HG03439 (cell line): ENCODE results near the gene CDC42EP5.

ENCODE experiments used
- ATAC-seq: cut with Tn5 transposase; IDR thresholded peaks from one replicate; pipeline ENCODE4 v1.9.1; 2021; ENCODE audit warnings: mild to moderate bottlenecking, moderate library complexity; ENCODE audit not compliant: unreplicated experiment

Gene CDC42EP5

GRCh38 chr19:54463531-54464043 lies 9.5 kb downstream of the CDC42EP5 start, which contains the start of gene LENG9:
Gene LENG9 (minus strand): TSS chr19:54463778. CDS start chr19:54463526, 252 bp downstream.
- ATAC-seq, result peak; percentile 55

- peak; percentile 22 for ATAC-seq
Measured at GRCh38 chr19:54462655-54463530, 10.2 kb downstream of the CDC42EP5 start.

DNA sequence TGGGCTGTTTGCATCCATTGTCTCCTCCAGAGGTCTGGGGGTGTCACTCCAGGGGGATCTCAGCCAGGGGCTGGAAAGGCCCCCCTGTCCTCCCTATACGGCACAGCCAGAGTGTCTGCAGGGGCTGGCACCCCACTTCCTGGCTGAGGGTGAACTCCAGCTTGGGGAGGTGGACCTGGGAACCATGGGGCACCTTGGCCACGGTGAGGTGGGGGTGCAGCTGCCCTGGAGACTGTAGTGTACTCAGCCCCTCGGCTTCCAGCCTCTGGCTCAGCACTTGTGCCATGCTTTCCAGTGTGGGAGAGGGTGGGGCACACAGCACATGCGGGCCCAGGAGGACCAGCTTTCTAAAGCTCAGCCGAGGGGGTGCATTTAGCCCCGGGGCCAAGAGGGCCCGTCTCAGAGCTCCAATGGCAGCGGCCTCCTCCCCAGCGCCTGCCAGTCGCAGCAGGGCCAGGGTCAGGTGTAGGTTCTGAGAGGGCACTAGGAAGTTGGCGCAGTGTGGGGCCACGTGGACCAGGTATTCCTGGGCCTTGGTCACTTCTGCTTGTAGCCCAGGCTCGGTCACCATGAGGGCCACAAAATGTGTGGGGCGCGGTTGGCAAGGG lies 10.9 kb downstream of the CDC42EP5 start:
- no peak for ATAC-seq

DNA sequence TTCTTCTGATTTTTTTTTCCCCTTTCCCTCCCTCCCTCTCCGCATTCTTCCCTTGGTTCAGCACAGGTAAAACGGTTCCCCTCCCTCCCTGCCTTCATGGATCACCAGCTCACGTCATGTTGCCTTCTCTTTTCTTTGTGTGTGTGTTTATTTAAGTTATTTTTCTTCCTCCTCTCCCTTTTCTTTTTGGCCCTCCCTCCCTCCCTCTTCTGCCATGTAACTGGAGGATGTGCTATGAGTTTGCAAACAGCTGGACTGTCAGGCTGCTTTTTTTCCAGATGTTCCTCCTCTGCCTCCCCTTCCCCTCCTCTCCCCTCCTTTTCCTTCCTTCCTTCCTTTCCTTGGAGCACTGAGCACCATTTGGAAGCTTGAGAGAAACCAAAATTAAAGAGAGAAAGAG lies 11.5 kb downstream of the CDC42EP5 start:
- no peak for ATAC-seq

- no peak for ATAC-seq
Measured at GRCh38 chr19:54461210-54461609, 11.9 kb downstream of the CDC42EP5 start.

GRCh38 chr19:54460230-54461005 lies 12.7 kb downstream of the CDC42EP5 start:
- no peak for ATAC-seq

DNA sequence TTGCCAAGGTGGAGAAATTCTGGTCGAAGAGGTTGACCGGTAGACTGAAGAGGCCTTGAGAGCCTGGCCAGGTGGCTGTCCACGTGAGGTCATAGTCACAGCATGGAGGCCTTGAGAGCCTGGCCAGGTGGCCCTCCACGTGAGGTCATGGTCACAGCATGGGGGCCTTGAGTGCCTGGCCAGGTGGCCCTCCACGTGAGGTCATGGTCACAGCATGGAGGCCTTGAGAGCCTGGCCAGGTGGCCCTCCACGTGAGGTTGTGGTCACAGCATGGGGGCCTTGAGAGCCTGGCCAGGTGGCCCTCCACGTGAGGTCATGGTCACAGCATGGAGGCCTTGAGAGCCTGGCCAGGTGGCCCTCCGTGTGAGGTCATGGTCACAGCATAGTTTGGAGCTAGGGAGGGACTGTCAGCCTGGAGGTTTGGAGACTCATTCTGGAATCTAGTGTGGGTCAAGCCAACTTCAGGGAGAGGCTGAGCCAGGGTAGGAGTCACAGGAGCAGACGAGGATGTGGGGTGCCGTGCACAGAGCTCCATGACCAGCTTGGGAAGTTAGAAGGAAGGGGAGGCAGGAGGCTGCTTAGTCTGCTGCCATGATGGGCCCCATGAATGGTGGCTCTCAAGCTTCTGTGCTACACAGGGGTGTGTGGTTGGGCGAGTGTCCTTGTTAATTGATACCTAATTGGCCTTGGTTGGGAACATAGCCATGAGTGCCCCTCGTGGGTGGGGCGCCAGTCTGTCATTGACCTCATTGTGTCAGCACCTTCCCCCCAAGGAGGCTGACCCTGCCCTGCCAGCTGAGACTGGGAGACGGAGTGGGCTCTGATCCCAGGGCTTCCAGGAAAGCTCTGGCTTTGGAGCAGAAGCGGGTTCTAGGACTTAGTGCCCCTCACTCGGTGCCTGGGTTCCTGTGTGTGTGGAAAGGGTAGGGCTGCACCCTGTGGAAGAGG lies 13.5 kb downstream of the CDC42EP5 start:
- no peak for ATAC-seq

- ATAC-seq, result no peak
Measured at GRCh38 chr19:54458648-54459281, 14.3 kb downstream of the CDC42EP5 start.

DNA sequence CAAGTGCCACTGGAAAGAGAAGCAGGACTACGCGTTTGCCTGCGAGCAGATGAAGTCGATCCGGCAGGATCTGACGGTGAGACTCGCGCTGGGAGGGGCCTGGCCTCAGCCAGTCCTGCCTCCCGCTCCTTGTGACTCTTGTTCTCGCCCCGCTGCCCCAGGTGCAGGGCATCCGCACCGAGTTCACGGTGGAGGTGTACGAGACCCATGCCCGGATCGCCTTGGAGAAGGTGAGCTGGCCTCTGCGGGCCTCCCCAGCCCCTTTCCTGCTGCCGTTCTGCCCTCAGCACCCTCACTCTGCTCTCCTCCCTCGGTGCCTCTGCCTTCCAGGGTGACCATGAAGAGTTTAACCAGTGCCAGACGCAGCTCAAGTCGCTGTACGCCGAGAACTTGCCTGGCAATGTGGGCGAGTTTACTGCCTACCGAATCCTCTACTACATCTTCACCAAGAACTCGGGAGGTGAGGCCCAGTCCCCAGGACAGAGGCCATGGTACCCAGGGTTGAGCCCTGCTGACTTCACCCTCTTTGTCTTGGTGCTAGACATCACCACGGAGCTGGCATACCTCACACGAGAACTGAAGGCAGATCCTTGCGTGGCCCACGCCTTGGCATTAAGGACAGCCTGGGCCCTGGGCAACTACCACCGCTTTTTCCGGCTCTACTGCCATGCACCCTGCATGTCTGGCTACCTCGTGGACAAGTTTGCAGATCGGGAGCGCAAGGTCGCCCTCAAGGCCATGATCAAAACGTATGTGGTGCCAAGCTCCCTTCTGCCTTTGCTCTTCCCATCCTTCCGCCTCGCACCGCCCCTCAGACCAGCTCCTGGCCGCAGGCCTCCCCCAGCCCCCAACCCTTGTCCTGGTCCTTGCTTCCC lies 15.1 kb downstream of the CDC42EP5 start:
- no peak for ATAC-seq

- no peak for ATAC-seq
Measured at GRCh38 chr19:54456423-54457373, 16.4 kb downstream of the CDC42EP5 start.

DNA sequence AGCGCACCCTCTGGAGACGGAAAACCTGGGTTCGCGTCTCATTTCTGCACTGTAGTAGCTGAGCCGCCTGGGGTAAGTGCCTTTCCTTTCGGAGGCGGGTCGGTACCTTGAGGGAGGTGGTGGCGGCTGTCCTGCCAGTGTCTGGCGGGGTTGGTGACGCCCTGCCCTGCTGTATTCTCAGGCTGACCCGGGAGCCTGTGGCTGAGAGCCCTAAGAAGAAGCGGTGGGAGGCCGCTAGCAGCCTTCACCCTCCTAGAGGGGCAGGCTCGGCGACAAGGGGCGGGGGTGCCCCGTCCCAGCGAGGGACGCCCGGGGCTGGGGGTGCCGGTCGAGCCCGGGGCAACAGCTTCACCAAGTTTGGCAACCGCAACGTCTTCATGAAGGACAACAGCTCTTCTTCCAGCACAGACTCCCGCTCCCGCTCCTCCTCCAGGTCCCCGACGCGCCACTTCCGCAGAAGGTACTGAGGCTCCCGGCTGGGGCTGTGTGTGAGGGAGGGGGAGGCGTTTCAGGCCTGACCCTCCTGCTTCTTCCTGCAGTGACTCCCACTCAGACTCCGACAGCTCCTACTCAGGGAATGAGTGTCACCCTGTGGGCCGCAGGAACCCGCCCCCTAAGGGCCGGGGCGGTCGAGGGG lies 17.2 kb downstream of the CDC42EP5 start:
- no peak for ATAC-seq

GRCh38 chr19:54454781-54455675 lies 18.1 kb downstream of the CDC42EP5 start:
- no peak for ATAC-seq

GRCh38 chr19:54453921-54454780 lies 18.9 kb downstream of the CDC42EP5 start:
- ATAC-seq, result no peak

GRCh38 chr19:54452626-54453025 lies 20.5 kb downstream of the CDC42EP5 start:
- ATAC-seq, result no peak

DNA sequence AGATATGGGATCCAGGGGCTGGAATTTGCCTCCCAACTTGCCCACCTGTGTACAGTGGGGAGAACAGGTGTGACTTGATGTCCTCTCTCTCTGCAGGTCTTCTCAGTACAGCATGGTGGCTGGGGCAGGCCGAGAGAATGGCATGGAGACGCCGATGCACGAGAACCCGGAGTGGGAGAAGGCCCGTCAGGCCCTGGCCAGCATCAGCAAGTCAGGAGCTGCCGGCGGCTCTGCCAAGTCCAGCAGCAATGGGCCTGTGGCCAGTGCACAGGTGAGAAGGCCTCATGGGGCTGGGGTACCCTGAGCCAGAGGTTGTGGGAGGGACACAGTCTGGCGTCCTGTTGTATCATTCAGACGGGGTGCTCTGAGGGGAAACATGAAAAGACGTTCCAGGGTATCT lies 21.1 kb downstream of the CDC42EP5 start:
- ATAC-seq, result no peak
